ENCODE data around the gene UBXN11.

Gene UBXN11

DNA sequence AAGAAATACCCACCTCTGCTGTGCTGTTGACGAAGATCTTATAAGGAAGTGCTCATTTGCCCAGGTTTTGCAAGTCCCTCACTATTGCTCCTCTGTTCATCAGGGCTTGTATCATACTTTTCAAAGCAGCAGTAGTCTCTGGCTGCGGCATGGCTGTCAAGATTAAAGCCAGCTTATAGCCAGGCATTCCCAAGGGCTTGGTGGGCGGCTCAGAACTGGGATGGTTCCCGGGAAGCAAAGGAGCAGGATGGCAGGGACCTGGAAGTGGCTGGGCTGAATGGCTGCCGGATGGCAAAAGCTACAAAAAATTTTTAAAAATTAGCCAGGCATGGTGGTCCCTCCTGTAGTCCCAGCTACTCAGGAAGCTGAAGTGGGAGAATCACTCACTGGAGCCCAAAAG lies 43.2 kb downstream of the UBXN11 start:
- no peak for DNase-seq

GRCh38 chr1:26259578-26259977 lies 46.9 kb downstream of the UBXN11 start:
- DNase-seq, result no peak

DNA sequence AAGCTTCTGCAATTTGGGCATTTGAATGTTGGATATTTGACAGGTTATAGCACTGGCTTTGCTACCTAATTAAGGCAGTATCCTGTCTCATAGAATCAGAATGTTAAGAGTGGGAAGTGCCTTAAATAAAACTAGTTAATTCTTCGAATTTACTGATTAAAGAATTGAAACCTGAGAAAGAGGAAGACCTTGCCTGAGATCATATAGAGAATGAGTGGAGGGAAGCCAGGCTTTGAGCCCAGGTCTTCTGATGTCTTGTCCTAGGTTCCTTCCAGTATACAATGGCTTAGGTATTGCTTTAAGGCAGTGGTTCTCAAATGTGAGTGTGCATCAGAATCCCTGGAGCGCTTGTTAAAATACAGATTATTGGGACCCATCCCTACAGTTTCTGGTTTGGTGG lies 47.4 kb downstream of the UBXN11 start:
- no peak for DNase-seq

DNA sequence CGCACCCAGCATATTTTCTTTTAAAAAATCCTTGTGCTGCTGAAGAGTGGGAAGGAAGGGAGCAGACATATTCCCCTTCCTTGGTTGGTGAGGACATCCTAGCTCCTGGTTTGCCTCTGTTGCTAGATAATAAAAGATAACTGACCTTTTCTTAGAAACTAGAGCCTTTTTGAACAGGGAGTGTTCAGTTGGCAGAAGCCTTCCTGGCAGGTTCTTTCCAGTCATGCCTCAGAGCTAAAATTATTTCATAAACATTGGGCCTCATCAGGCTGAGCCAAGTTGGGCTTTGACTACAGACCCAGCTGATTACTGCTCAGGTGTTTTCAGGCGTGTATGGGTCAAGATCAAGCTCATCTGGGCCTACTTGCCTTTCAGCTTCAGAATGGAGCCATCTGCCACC lies 49.2 kb downstream of the UBXN11 start:
- DNase-seq, result no peak

DNA sequence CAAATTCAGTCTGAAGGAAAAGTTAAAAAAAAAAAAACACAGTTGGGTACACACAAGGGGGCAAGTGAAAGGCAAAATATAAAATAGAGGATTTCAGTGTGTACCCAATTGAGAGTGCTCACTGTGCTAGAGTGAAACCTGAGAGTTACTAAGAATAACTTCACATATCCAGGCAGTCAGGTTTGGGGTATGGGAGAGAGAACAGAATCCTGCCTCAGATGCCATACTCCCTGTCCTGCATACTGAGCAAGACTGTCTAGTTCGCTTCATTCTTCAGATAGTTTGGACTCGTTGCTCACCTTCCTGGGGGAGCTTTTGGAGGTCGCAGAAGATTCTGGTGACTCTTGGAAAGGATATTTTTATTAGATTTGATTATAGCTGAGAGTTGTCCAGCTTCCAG lies 52.0 kb downstream of the UBXN11 start:
- DNase-seq, result no peak

- DNase-seq, result no peak
Measured at GRCh38 chr1:26252718-26253117, 53.7 kb downstream of the UBXN11 start.

DNA sequence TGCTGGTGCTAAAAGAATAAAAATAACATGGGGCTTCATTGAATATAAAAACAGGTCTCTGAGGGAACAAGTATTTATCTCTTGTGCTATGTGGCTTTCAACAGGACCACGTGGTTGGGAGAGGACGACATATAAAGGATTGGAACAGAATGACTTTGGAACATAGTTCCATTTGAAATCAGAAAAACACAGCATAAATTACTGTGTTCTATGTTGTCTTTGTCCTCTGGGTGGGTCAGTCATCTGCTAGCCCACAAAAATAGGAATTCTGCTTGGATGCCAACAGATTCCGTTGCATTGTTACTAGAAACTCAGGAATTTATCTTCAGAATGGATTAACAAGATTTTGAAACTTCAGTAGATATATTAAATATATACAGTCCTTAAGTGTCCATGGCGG lies 66.5 kb downstream of the UBXN11 start:
- no peak for DNase-seq

- DNase-seq, result no peak
Measured at GRCh38 chr1:26237230-26237966, 69.0 kb downstream of the UBXN11 start.

DNA sequence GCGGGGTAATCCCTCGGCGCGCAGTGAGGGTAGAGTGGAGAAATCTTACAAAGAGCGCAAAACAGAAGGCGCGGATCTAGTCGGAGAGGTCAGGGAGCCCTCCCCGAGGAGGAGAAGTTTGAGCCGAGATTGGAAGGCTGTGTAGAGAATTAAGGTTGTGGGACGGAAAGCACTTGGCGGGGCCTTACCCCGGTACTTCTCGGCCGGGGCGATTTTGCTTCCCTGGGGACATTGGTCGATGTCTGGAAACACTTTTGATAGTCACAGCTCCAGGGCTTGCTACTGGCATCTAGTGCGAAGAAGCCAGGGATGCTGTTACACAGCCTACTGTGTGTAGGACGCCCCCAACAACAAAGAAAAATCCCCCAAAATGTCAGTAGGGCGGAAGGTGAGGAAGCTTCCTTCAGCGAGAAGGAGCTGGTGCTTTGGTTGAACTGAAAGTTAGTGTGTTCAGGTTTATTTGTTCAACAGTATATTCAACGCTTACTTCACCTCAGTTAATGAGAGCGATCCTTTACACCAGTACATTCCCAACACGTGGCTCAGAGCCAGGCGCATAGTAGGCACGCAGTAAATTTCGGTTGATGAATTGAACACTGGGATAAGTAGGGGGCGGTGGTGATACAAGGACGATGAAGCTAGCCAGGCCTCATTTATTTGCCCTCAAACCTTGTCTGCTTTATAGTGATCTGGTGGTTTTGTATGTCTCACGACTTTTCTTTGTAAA lies 71.6 kb downstream of the UBXN11 start:
- no peak for DNase-seq

DNA sequence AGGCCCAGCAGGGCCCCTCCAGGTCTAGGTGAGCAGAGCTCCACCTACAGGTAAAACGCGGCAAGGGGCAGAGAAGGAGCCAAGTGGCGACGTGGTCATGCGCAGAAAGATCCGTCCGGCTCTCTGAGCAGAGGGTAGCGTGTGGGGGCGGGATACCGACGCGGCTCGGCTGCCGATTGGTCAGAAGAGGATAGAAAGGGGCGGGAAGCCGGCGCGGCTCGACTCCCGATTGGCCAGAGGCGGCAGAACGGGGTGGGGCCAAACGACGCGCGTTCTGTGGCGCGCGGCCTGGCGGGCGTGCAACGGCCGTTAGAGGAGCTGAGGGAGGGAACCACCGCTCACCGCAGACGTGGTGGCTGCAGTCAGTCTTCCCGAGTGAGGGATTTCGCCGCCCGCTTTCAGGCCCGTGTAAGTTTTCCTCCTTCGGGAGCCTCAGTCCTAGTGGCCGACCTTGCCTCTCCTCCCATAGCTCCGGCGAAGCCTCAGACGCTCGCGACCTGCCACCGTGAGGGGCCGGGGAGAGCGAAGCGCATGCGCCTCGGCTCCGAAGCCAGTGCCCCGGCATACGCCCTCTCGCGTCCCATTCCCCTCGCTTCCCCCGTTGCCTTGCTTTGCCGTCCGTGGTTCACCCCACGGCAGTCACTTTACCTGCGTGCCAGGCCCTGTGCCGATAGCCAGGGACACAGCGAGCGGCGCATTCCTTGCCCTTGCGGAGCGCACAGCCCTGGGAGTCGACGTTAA lies 72.4 kb downstream of the UBXN11 start, which contains the start of gene CEP85:
CEP85 (plus strand) TSS at position 298 of the 741 bp plus-strand sequence. CDS start 5,584 bp downstream, outside the sequence.
- DNase-seq, result peak; percentile 96

Measured in NCI-H446 treated with DMSO at 0.1 percent for 48 hours (cell line).